ENCODE measurements around the gene KLF13. TPM values are rescaled to one million over a fixed set of nuclear protein-coding genes. Genes with fewer than 3 reads are reported as not detected.

KLF13 gene
- total RNA-seq, 1 experiment from 2014 or later = 22.1 TPM

GRCh38 chr15:31336593-31337295, 10.1 kb downstream of the KLF13 start:
- H3K4me3 ChIP-seq (ENCODE audit: low read depth, low read length, poor library complexity, severe bottlenecking) = no peak overlapping the region
- no peak for DNase-seq (ENCODE audit: low spot score)
- ChIA-PET CTCF (no interaction called here), POLR2A (ENCODE audit: low non-redundant PET) (no interaction called here)
- no peaks in the 10 kb centered on the region for H3K36me3 ChIP-seq (ENCODE audit: insufficient read depth, low read length, poor library complexity, severe bottlenecking)
- no TSS peak for BruUV-seq (replicated peaks)
- no peak overlapping the region for H3K27ac ChIP-seq (ENCODE audit: low read depth, low read length, poor library complexity, severe bottlenecking)
- peaks cover 25% of the 10 kb centered on the region for H3K4me1 ChIP-seq (ENCODE audit: insufficient read depth, low read length, poor library complexity, severe bottlenecking)
- H3K27me3 ChIP-seq (replicated peaks; ENCODE audit: insufficient read depth, low read depth, low read length, poor library complexity) = no peaks in the 10 kb centered on the region
- H3K9me3 ChIP-seq (ENCODE audit: low read depth, low read length, poor library complexity, severe bottlenecking) = no peaks in the 10 kb centered on the region
- TF ChIP-seq EZH2 (IDR thresholded peaks at IDR 0.05; ENCODE audit: borderline replicate concordance, low read depth, low read length, poor library complexity, severe bottlenecking) = no peak
- TF ChIP-seq CTCF (conservative IDR thresholded peaks at IDR 0.05; ENCODE audit: low read depth, low read length) = no peak
- intact Hi-C loops (cut with micrococcal nuclease; ENCODE audit: unreplicated experiment) = no loop called here

GRCh38 chr15:31337352-31338031, 10.9 kb downstream of the KLF13 start:
- CTCF ChIA-PET = no interaction called here
- POLR2A ChIA-PET (ENCODE audit: low non-redundant PET) = no interaction called here
- TF ChIP-seq CTCF (conservative IDR thresholded peaks at IDR 0.05; ENCODE audit: low read depth, low read length) (no peak), EZH2 (IDR thresholded peaks at IDR 0.05; ENCODE audit: borderline replicate concordance, low read depth, low read length, poor library complexity, severe bottlenecking) (no peak)
- Histone ChIP-seq H3K27me3 (replicated peaks; ENCODE audit: insufficient read depth, low read depth, low read length, poor library complexity) (no peaks in the 10 kb centered on the region), H3K4me1 (ENCODE audit: insufficient read depth, low read length, poor library complexity, severe bottlenecking) (peaks cover 25% of the 10 kb centered on the region), H3K4me3 (ENCODE audit: low read depth, low read length, poor library complexity, severe bottlenecking) (no peak overlapping the region), H3K36me3 (ENCODE audit: insufficient read depth, low read length, poor library complexity, severe bottlenecking) (no peaks in the 10 kb centered on the region), H3K27ac (ENCODE audit: low read depth, low read length, poor library complexity, severe bottlenecking) (no peak overlapping the region), H3K9me3 (ENCODE audit: low read depth, low read length, poor library complexity, severe bottlenecking) (no peaks in the 10 kb centered on the region)
- no peak for DNase-seq (ENCODE audit: low spot score)
- intact Hi-C loops (cut with micrococcal nuclease; ENCODE audit: unreplicated experiment) = no loop called here
- BruUV-seq (replicated peaks) = no TSS peak

- no peaks in the 10 kb centered on the region for H3K36me3 ChIP-seq (ENCODE audit: insufficient read depth, low read length, poor library complexity, severe bottlenecking)
- DNase-seq (ENCODE audit: low spot score) = no peak
- H3K27me3 ChIP-seq (replicated peaks; ENCODE audit: insufficient read depth, low read depth, low read length, poor library complexity) = no peaks in the 10 kb centered on the region
- H3K9me3 ChIP-seq (ENCODE audit: low read depth, low read length, poor library complexity, severe bottlenecking) = no peaks in the 10 kb centered on the region
- H3K27ac ChIP-seq (ENCODE audit: low read depth, low read length, poor library complexity, severe bottlenecking) = peak overlapping the region; percentile 57
- intact Hi-C loops (cut with micrococcal nuclease; ENCODE audit: unreplicated experiment) = no loop called here
- POLR2A ChIA-PET (ENCODE audit: low non-redundant PET) = no interaction called here
- CTCF ChIA-PET = no interaction called here
- TF ChIP-seq EZH2 (IDR thresholded peaks at IDR 0.05; ENCODE audit: borderline replicate concordance, low read depth, low read length, poor library complexity, severe bottlenecking) = no peak
- no peak for TF ChIP-seq CTCF (conservative IDR thresholded peaks at IDR 0.05; ENCODE audit: low read depth, low read length)
- H3K4me3 ChIP-seq (ENCODE audit: low read depth, low read length, poor library complexity, severe bottlenecking) = no peak overlapping the region
- no TSS peak for BruUV-seq (replicated peaks)
- H3K4me1 ChIP-seq (ENCODE audit: insufficient read depth, low read length, poor library complexity, severe bottlenecking) = peaks cover 25% of the 10 kb centered on the region
Measured at GRCh38 chr15:31338318-31338878, 11.8 kb downstream of the KLF13 start.
